HepG2 (cell line): ENCODE results near the gene EPS8.

ENCODE experiments used
- CREB1 ChIP-seq, 2 experiments: fragments of 450-650 bp in 1 of 2; IDR thresholded peaks; 2 replicates each; pipeline ENCODE4 v1.6.1; 2016 to 2017; ENCODE audit warnings: control low read depth in 1 of 2, mild to moderate bottlenecking in 1 of 2, missing compliant biosample characterization in 1 of 2, missing genetic modification characterization in 1 of 2
- ERF ChIP-seq: IDR thresholded peaks from 2 replicates; pipeline ENCODE4 v1.6.1; 2018; ENCODE audit warnings: missing biosample characterization, missing genetic modification reagents
- FOXK1 ChIP-seq: sonication (generic); formaldehyde crosslinking; IDR thresholded peaks from 2 replicates; pipeline ENCODE4 v1.4.0; 2020; ENCODE audit warnings: low read depth, missing genetic modification reagents, borderline replicate concordance
- HDAC6 ChIP-seq: fragments of 200-600 bp; sonication (generic); IDR thresholded peaks from 2 replicates; pipeline ENCODE4 v1.7.0; 2017; ENCODE audit warnings: mild to moderate bottlenecking, antibody characterized with exemption, low read length, low read depth
- HMG20A ChIP-seq: IDR thresholded peaks from 2 replicates; pipeline ENCODE4 v1.6.1; 2016; ENCODE audit warnings: borderline replicate concordance
- HOXD1 ChIP-seq: sonication (generic); formaldehyde crosslinking; IDR thresholded peaks from 2 replicates; pipeline ENCODE4 v1.5.0; 2020; ENCODE audit warnings: missing genetic modification reagents
- JUN ChIP-seq: sonication (generic); formaldehyde crosslinking; IDR thresholded peaks from 2 replicates; pipeline ENCODE4 v1.4.0; 2020; ENCODE audit warnings: mild to moderate bottlenecking, missing genetic modification reagents
- NR3C1 ChIP-seq: sonication (generic); formaldehyde crosslinking; IDR thresholded peaks from 2 replicates; pipeline ENCODE4 v1.4.0; 2020; ENCODE audit warnings: missing genetic modification reagents
- POLR2A ChIP-seq, 2 experiments: IDR thresholded peaks; 2 replicates each; pipeline ENCODE4 v1.6.1; 2011; ENCODE audit warnings: low read depth in 2 of 2, low read length in 2 of 2, mild to moderate bottlenecking in 1 of 2, moderate library complexity in 1 of 2; ENCODE audit not compliant: insufficient read depth in 1 of 2
- RERE ChIP-seq: IDR thresholded peaks from 2 replicates; pipeline ENCODE4 v1.6.1; 2016; ENCODE audit warnings: low read depth, missing genetic modification reagents, missing compliant biosample characterization
- ZBTB7B ChIP-seq: sonication (generic); formaldehyde crosslinking; IDR thresholded peaks from 2 replicates; pipeline ENCODE4 v1.4.0; 2020; ENCODE audit warnings: missing genetic modification reagents
- ZNF317 ChIP-seq: sonication (generic); formaldehyde crosslinking; IDR thresholded peaks from 2 replicates; pipeline ENCODE4 v1.5.0; 2020; ENCODE audit warnings: mild to moderate bottlenecking, missing genetic modification reagents
- TF ChIP-seq, protein P1 (sequence below): sonication (generic); formaldehyde crosslinking; IDR thresholded peaks from 2 replicates; pipeline ENCODE4 v1.4.0; 2020; ENCODE audit warnings: mild to moderate bottlenecking, low read depth, missing genetic modification reagents
- TF ChIP-seq, protein P2 (sequence below): sonication (generic); formaldehyde crosslinking; IDR thresholded peaks from 2 replicates; pipeline ENCODE4 v1.5.0; 2020; ENCODE audit warnings: mild to moderate bottlenecking, missing genetic modification reagents, moderate library complexity

DNA sequence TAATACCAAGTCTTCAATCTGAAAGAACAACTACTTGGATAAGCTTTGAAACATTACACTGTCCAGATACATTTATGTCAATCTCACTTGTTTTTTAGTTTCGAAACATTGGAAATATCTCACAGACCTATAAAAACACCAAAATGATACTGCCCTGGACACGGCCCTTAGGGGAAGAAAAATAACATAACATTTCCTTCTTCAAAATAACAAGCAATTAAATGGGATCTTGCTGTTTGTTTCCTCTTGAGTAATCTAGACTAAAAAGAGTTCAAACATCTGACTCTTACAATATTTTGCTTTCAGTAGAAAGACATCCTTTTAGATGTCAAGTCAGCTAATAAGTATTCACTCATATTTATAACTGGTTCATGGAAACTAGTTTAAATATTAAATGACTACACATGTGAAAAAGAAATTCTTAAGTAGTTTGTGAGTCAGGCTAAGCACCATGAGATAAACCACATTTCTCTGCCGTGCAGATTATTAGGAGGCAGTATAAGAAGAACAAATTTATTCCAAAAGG lies 87.5 kb downstream of the EPS8 start:
- TF ChIP-seq JUN (CRISPR knock-in tag) (no peak), POLR2A (IDR thresholded peaks at IDR 0.05; ENCODE audit: insufficient read depth in 1 of 2, low read depth in 2 of 2, low read length in 2 of 2) (no peak), HDAC6 (no peak), FOXK1 (CRISPR knock-in tag) (no peak), HMG20A (no peak), HOXD1 (CRISPR knock-in tag) (no peak), RERE (CRISPR knock-in tag) (no peak), ERF (CRISPR knock-in tag) (no peak), CREB1 (IDR thresholded peaks at IDR 0.05) (no peak), CREB1 (CRISPR knock-in tag; IDR thresholded peaks at IDR 0.05) (no peak), NR3C1 (CRISPR knock-in tag) (no peak), ZBTB7B (CRISPR knock-in tag) (no peak), ZNF317 (CRISPR knock-in tag) (no peak)
- TF ChIP-seq, protein P1, sequence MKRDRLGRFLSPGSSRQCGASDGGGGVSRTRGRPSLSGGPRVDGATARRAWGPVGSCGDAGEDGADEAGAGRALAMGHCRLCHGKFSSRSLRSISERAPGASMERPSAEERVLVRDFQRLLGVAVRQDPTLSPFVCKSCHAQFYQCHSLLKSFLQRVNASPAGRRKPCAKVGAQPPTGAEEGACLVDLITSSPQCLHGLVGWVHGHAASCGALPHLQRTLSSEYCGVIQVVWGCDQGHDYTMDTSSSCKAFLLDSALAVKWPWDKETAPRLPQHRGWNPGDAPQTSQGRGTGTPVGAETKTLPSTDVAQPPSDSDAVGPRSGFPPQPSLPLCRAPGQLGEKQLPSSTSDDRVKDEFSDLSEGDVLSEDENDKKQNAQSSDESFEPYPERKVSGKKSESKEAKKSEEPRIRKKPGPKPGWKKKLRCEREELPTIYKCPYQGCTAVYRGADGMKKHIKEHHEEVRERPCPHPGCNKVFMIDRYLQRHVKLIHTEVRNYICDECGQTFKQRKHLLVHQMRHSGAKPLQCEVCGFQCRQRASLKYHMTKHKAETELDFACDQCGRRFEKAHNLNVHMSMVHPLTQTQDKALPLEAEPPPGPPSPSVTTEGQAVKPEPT (CRISPR knock-in tag) = no peak
- TF ChIP-seq, protein P2, sequence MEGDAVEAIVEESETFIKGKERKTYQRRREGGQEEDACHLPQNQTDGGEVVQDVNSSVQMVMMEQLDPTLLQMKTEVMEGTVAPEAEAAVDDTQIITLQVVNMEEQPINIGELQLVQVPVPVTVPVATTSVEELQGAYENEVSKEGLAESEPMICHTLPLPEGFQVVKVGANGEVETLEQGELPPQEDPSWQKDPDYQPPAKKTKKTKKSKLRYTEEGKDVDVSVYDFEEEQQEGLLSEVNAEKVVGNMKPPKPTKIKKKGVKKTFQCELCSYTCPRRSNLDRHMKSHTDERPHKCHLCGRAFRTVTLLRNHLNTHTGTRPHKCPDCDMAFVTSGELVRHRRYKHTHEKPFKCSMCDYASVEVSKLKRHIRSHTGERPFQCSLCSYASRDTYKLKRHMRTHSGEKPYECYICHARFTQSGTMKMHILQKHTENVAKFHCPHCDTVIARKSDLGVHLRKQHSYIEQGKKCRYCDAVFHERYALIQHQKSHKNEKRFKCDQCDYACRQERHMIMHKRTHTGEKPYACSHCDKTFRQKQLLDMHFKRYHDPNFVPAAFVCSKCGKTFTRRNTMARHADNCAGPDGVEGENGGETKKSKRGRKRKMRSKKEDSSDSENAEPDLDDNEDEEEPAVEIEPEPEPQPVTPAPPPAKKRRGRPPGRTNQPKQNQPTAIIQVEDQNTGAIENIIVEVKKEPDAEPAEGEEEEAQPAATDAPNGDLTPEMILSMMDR (CRISPR knock-in tag) = no peak
